ENCODE data around the gene OSBPL1A.

DNA sequence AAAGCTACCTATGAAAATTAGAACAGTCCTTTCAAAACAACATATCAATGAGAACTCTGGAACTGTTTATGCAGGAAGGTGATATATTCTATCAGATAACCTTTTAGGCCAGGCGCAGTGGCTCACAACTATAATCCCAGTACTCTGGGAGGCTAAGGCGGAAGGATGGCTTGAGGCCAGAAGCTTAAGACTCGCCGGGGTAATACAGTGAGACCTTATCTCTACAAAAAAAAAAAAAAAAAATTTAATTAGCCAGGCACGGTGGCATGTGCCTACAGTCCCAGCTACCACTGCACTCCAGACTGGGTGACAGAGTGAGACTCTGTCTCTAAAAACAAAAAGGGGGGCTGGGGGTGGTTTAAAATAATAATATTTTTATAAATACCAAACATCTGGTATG is 77.9 kb downstream of the OSBPL1A start:
- TF ChIP-seq, protein P1, sequence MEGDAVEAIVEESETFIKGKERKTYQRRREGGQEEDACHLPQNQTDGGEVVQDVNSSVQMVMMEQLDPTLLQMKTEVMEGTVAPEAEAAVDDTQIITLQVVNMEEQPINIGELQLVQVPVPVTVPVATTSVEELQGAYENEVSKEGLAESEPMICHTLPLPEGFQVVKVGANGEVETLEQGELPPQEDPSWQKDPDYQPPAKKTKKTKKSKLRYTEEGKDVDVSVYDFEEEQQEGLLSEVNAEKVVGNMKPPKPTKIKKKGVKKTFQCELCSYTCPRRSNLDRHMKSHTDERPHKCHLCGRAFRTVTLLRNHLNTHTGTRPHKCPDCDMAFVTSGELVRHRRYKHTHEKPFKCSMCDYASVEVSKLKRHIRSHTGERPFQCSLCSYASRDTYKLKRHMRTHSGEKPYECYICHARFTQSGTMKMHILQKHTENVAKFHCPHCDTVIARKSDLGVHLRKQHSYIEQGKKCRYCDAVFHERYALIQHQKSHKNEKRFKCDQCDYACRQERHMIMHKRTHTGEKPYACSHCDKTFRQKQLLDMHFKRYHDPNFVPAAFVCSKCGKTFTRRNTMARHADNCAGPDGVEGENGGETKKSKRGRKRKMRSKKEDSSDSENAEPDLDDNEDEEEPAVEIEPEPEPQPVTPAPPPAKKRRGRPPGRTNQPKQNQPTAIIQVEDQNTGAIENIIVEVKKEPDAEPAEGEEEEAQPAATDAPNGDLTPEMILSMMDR (IDR thresholded peaks at IDR 0.05) = no peak
- no peak for TF ChIP-seq POLR2A (IDR thresholded peaks at IDR 0.05)

Data from lower leg skin (tissue), 3 donors.